SK-N-SH (cell line): ENCODE data around the gene ZW10. TPM values are rescaled to one million over a fixed set of nuclear protein-coding genes. Genes with fewer than 3 reads are reported as not detected.

Experiments
- CTCF ChIA-PET: fragments of 300-600, 350-600 bp; formaldehyde crosslinking; extraction: SDS; loops from one replicate; lab custom pipeline; 2021; lab: Yijun Ruan, JAX
- POLR2A ChIA-PET: fragments of 350-600 bp; sonication (Branson Sonifier 250); formaldehyde crosslinking; extraction: SDS; loops from one replicate; lab custom pipeline; 2020; ENCODE audit warnings: antibody characterized with exemption, inconsistent platforms; lab: Yijun Ruan, JAX
- DNase-seq: peaks from one replicate; pipeline ENCODE4 v3.0.0; 2012
- H2AFZ ChIP-seq: fragments of 200-600 bp; sonication (generic); 2 replicates; pipeline ENCODE4 v1.8.1; 2016; ENCODE audit warnings: antibody characterized with exemption, mild to moderate bottlenecking, low read depth
- H3F3A ChIP-seq: fragments of 200-600 bp; sonication (generic); replicated peaks from 2 replicates; pipeline ENCODE3; 2016; ENCODE audit warnings: antibody characterized with exemption, mild to moderate bottlenecking; ENCODE audit not compliant: insufficient read depth
- H3K27ac ChIP-seq, 2 experiments: fragments of 200-500 bp in 1 of 2; fragments of 200-600 bp in 1 of 2; sonication (Bioruptor generic) in 1 of 2; sonication (generic), shearing (Covaris generic) in 1 of 2; 2 replicates each; pipeline versions ENCODE4 v1.5.1 to v1.6.1; 2014 to 2016; ENCODE audit warnings: low read depth in 2 of 2, inconsistent platforms in 1 of 2, low read length in 1 of 2, mild to moderate bottlenecking in 1 of 2, mixed read lengths in 1 of 2
- H3K27me3 ChIP-seq: fragments of 200-600 bp; sonication (generic), shearing (Covaris generic); 2 replicates; pipeline ENCODE4 v1.6.1; 2016; ENCODE audit warnings: mixed run types; ENCODE audit not compliant: insufficient read depth
- H3K36me3 ChIP-seq, 2 experiments: fragments of 200-500 bp in 1 of 2; fragments of 200-600 bp in 1 of 2; sonication (Bioruptor generic) in 1 of 2; sonication (generic) in 1 of 2; replicated peaks in 1 of 2; 2 replicates each; pipeline versions ENCODE3 to v1.5.1; 2014 to 2016; ENCODE audit warnings: low read length in 1 of 2, mild to moderate bottlenecking in 1 of 2; ENCODE audit not compliant: insufficient read depth in 2 of 2, control insufficient read depth in 1 of 2
- H3K4me1 ChIP-seq, 2 experiments: fragments of 200-500 bp in 1 of 2; fragments of 200-600 bp in 1 of 2; sonication (Bioruptor generic) in 1 of 2; sonication (generic), shearing (Covaris generic) in 1 of 2; 2 replicates each; pipeline versions ENCODE4 v1.5.1 to v1.6.1; 2014 to 2016; ENCODE audit warnings: low read depth in 1 of 2, low read length in 1 of 2, mixed run types in 1 of 2; ENCODE audit not compliant: insufficient read depth in 2 of 2, control insufficient read depth in 1 of 2
- H3K4me2 ChIP-seq: fragments of 200-600 bp; sonication (generic), shearing (Covaris generic); 2 replicates; pipeline ENCODE4 v1.6.1; 2017; ENCODE audit warnings: mixed run types
- H3K4me3 ChIP-seq, 2 experiments: fragments of 200-500 bp in 1 of 2; fragments of 200-600 bp in 1 of 2; sonication (Bioruptor generic) in 1 of 2; sonication (generic), shearing (Covaris generic) in 1 of 2; 2 replicates each; pipeline versions ENCODE4 v1.5.1 to v1.8.1; 2014 to 2016; ENCODE audit warnings: low read depth in 2 of 2, inconsistent platforms in 1 of 2, low read length in 1 of 2, mild to moderate bottlenecking in 1 of 2, mixed read lengths in 1 of 2, moderate library complexity in 1 of 2
- H3K79me2 ChIP-seq: fragments of 200-600 bp; sonication (generic); 2 replicates; pipeline ENCODE4 v1.8.1; 2017; ENCODE audit warnings: mild to moderate bottlenecking; ENCODE audit not compliant: insufficient read depth
- H3K9ac ChIP-seq: fragments of 200-600 bp; sonication (generic); 2 replicates; pipeline ENCODE4 v1.6.1; 2017; ENCODE audit warnings: mixed run types
- H3K9me2 ChIP-seq: fragments of 200-600 bp; sonication (generic); 2 replicates; pipeline ENCODE4 v1.6.1; 2017; ENCODE audit warnings: mixed run types
- H3K9me3 ChIP-seq: fragments of 200-600 bp; sonication (generic); 2 replicates; pipeline ENCODE4 v1.6.1; 2017; ENCODE audit warnings: mixed run types, mild to moderate bottlenecking, moderate library complexity
- H4K20me1 ChIP-seq: fragments of 200-600 bp; sonication (generic); 2 replicates; pipeline ENCODE4 v1.6.1; 2017; ENCODE audit warnings: mild to moderate bottlenecking, mixed run types; ENCODE audit not compliant: insufficient read depth
- EP300 ChIP-seq, 2 experiments: IDR thresholded peaks; 2 replicates each; pipeline versions ENCODE4 v1.4.0 to v1.6.1; 2012; ENCODE audit warnings: borderline replicate concordance in 1 of 2, low read depth in 1 of 2, low read length in 1 of 2
- EZH2phosphoT487 ChIP-seq: fragments of 200-600 bp; sonication (generic); IDR thresholded peaks from 2 replicates; pipeline ENCODE4 v1.6.1; 2017; ENCODE audit warnings: low read depth, mixed run types, mild to moderate bottlenecking, antibody characterized with exemption, moderate library complexity, borderline replicate concordance
- GATA2 ChIP-seq: sonication (generic); formaldehyde crosslinking; IDR thresholded peaks from 2 replicates; pipeline ENCODE4 v1.5.0; 2020; ENCODE audit warnings: mild to moderate bottlenecking, missing genetic modification reagents
- MAX ChIP-seq: IDR thresholded peaks from 2 replicates; pipeline ENCODE4 v1.4.0; 2012; ENCODE audit warnings: low read depth
- USF2 ChIP-seq: fragments of 150-350 bp; IDR thresholded peaks from 2 replicates; pipeline ENCODE4 v1.6.1; 2017; ENCODE audit warnings: antibody characterized with exemption, low read length, low read depth, borderline replicate concordance
- WGBS: methylation state at CpG from one replicate; pipeline ENCODE4 v1.1.6; 2017; ENCODE audit warnings: low lambda C conversion rate; 5-methylcytosine and 5-hydroxymethylcytosine counted together
- polyA plus RNA-seq, 3 experiments: library from polyadenylated mRNA; depleted of rRNA; stranded (reverse); fragments of >200 nt; gene quantifications; 2 replicates each; pipeline ENCODE4 v1.2.3, GENCODE V29; 2012
- TF ChIP-seq, protein P1 (sequence below): IDR thresholded peaks from 2 replicates; pipeline ENCODE4 v1.4.0; 2012; ENCODE audit warnings: low read depth, borderline replicate concordance
- TF ChIP-seq, protein P2 (sequence below): fragments of 200-600 bp; sonication (generic); IDR thresholded peaks from 2 replicates; pipeline ENCODE4 v1.6.1; 2017; ENCODE audit warnings: antibody characterized with exemption, mild to moderate bottlenecking, moderate library complexity

Gene ZW10
- polyA plus RNA-seq, 1 of the 3 experiments (the other 2 are of a cell fraction), result 6.1 TPM

DNA sequence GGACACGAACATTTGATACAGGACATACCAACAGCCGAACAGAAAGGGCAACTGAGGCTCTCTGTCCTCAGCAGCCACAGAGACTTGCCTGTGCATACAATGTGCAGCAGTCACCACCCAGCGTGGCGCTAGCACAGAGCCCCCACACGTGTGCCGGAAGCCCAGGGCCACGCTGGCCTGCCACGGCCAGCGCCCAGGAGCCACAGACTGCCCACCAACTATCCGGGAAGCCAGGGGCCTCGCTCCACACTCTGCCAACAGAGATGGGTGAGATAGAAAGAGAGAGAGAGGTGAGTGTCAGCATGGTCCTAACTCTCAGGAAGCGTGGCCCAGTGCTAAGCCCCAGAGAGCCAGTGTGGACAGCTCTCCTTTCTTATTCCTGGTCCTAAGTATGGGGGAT lies 79.1 kb downstream of the ZW10 start:
- 88% methylated on average over 6 of the region's 12 CpGs for WGBS

GRCh38 chr11:113693030-113693429 lies 80.5 kb downstream of the ZW10 start:
- H3K9me3 ChIP-seq, result no peaks in the 10 kb centered on the region
- POLR2A ChIA-PET, result no interaction called here
- H3K4me2 ChIP-seq, result no peak overlapping the region
- TF ChIP-seq, protein P1, sequence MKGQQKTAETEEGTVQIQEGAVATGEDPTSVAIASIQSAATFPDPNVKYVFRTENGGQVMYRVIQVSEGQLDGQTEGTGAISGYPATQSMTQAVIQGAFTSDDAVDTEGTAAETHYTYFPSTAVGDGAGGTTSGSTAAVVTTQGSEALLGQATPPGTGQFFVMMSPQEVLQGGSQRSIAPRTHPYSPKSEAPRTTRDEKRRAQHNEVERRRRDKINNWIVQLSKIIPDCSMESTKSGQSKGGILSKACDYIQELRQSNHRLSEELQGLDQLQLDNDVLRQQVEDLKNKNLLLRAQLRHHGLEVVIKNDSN, result no peak
- no peak for TF ChIP-seq EZH2phosphoT487
- TF ChIP-seq, protein P2, sequence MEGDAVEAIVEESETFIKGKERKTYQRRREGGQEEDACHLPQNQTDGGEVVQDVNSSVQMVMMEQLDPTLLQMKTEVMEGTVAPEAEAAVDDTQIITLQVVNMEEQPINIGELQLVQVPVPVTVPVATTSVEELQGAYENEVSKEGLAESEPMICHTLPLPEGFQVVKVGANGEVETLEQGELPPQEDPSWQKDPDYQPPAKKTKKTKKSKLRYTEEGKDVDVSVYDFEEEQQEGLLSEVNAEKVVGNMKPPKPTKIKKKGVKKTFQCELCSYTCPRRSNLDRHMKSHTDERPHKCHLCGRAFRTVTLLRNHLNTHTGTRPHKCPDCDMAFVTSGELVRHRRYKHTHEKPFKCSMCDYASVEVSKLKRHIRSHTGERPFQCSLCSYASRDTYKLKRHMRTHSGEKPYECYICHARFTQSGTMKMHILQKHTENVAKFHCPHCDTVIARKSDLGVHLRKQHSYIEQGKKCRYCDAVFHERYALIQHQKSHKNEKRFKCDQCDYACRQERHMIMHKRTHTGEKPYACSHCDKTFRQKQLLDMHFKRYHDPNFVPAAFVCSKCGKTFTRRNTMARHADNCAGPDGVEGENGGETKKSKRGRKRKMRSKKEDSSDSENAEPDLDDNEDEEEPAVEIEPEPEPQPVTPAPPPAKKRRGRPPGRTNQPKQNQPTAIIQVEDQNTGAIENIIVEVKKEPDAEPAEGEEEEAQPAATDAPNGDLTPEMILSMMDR, result no peak
- TF ChIP-seq USF2, result no peak
- TF ChIP-seq GATA2 (CRISPR knock-in tag), result no peak
- TF ChIP-seq MAX, result no peak
- TF ChIP-seq, all 33 proteins: peak for 0
- Histone ChIP-seq H2AFZ (no peak overlapping the region), H3K4me3 (no peak overlapping the region), H3K9me2 (no peaks in the 10 kb centered on the region), H3K9ac (no peak overlapping the region), H3K27me3 (no peaks in the 10 kb centered on the region), H4K20me1 (no peaks in the 10 kb centered on the region), H3F3A (no peaks in the 10 kb centered on the region), H3K27ac (no peak overlapping the region), H3K36me3 (no peaks in the 10 kb centered on the region), H3K4me1 (peaks cover 0 to 10% of the 10 kb centered on the region in 2 experiments; a peak in 1 of 4 replicates), H3K79me2 (no peaks in the 10 kb centered on the region)
- DNase-seq, result no peak
- WGBS, result 88% methylated on average over 10 of the region's 13 CpGs
- CTCF ChIA-PET, result interaction anchor here (0.6 to 1.5 kb wide), 3 partner anchors 32 to 489 kb away, joined by 3 to 4 read pairs (median 3); no protein-coding TSS in a partner anchor

More for the DNA sequence above, 79.1 kb downstream of the ZW10 start:
- H3K9me3 ChIP-seq, result no peaks in the 10 kb centered on the region
- no peak overlapping the region for H3K4me2 ChIP-seq
- H3K4me3 ChIP-seq, result no peak overlapping the region
- no peak for DNase-seq
- H4K20me1 ChIP-seq, result no peaks in the 10 kb centered on the region
- ChIA-PET POLR2A (no interaction called here), CTCF (interaction anchor here (1.5 kb wide), 1 partner anchor 140 kb away, joined by 4 read pairs; no protein-coding TSS in a partner anchor)
- no peaks in the 10 kb centered on the region for H3K36me3 ChIP-seq
- TF ChIP-seq EP300 (IDR thresholded peaks at IDR 0.05; ENCODE audit: borderline replicate concordance in 1 of 2, low read depth in 1 of 2, low read length in 1 of 2), result no peak
- no peak overlapping the region for H3K27ac ChIP-seq
- no peaks in the 10 kb centered on the region for H3F3A ChIP-seq
- no peak overlapping the region for H2AFZ ChIP-seq
- H3K79me2 ChIP-seq, result no peaks in the 10 kb centered on the region
- peaks cover 0 to 17% of the 10 kb centered on the region in 2 experiments; a peak in 1 of 4 replicates for H3K4me1 ChIP-seq
- no peaks in the 10 kb centered on the region for H3K9me2 ChIP-seq
- no peak overlapping the region for H3K9ac ChIP-seq
- no peaks in the 10 kb centered on the region for H3K27me3 ChIP-seq
